ENCODE measurements around the gene CASP14. TPM values are rescaled to one million over a fixed set of nuclear protein-coding genes. Genes with fewer than 3 reads are reported as not detected.
"Not testable (repeated sequence)": the region's sequence is repeated elsewhere in the genome, so short reads cannot be mapped to it uniquely, and the experiment has no call there.

Gene CASP14
- total RNA-seq, 1 experiment from 2014 or later, result not detected

GRCh38 chr19:15045506-15045905, 3.8 kb upstream of the CASP14 start:
- H3K27me3 ChIP-seq, result peaks cover 48% of the 10 kb centered on the region
- no peaks in the 10 kb centered on the region for H3K36me3 ChIP-seq
- H3K9me3 ChIP-seq, result no peaks in the 10 kb centered on the region
- no peak overlapping the region for H3K4me3 ChIP-seq
- no peak for DNase-seq

DNA sequence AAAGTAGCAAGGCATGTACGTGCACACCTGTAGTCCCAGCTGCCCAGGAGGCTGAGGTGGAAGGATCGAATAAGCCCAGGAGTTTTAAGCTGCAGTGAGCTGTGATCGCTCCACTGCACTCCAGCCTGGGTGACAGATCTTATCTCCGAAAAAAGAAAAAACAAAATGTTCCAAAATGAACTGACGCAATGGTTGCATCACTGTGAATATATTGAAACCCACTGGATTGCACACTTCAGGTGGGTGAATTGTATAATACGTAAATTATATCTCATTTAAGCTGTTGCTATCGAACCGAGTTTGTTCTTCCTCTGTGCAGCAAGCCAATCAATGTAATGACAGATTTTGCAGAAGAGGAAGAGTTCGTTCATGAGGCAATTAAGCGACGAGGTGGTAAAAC, 1.6 kb upstream of the CASP14 start:
- peaks cover 50% of the 10 kb centered on the region for H3K27me3 ChIP-seq
- H3K9me3 ChIP-seq, result no peaks in the 10 kb centered on the region
- DNase-seq, result no peak
- H3K4me3 ChIP-seq, result no peak overlapping the region
- no peaks in the 10 kb centered on the region for H3K36me3 ChIP-seq

DNA sequence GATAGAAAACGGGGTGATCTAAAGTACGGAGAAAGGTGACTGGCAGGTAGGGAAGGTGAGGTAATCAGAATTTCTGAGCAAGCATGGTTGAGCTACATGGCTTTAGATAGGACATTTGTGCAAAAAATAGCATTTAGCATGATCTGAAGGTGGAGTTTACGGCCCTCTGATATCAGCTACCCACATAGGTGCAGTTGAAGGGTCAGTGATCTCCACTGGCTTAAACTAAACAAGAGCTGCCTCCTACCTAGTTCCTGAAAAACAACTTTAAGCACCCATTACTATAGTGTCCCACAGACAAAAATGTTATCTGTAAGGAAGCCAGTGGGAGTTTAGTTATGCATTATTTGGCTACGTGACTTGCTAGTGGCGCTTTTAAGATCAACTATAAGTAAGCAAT, 1.2 kb upstream of the CASP14 start:
- H3K9me3 ChIP-seq, result no peaks in the 10 kb centered on the region
- peaks cover 46% of the 10 kb centered on the region for H3K27me3 ChIP-seq
- H3K36me3 ChIP-seq, result no peaks in the 10 kb centered on the region
- no peak for DNase-seq
- H3K4me3 ChIP-seq, result no peak overlapping the region

DNA sequence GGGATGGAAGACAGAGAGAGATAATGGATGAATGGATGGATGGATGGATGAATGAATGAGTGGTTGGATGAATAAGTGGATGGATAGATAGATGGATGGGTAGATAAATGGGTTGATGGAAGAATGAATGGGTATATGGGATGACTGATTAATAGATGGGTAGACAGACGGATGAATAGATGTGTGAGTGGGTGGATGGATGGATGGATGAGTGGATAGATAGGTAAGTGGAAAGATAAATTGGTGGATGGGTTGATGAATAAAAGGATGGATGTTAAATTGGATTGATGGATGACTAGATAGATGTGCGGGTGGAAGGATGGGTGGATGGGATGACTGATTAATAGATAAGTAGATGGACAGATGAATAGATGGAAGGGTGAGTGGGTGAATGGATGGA, 1.4 kb downstream of the CASP14 start:
- Histone ChIP-seq H3K4me3 (no peak overlapping the region), H3K27me3 (peaks cover 40% of the 10 kb centered on the region), H3K36me3 (no peaks in the 10 kb centered on the region), H3K9me3 (no peaks in the 10 kb centered on the region)
- no peak for DNase-seq

GRCh38 chr19:15062036-15062435, 12.8 kb downstream of the CASP14 start:
- no peak for DNase-seq
- H3K36me3 ChIP-seq, result no peaks in the 10 kb centered on the region
- H3K4me3 ChIP-seq, result no peak overlapping the region
- no peaks in the 10 kb centered on the region for H3K9me3 ChIP-seq
- H3K27me3 ChIP-seq, result peaks cover 57% of the 10 kb centered on the region

DNA sequence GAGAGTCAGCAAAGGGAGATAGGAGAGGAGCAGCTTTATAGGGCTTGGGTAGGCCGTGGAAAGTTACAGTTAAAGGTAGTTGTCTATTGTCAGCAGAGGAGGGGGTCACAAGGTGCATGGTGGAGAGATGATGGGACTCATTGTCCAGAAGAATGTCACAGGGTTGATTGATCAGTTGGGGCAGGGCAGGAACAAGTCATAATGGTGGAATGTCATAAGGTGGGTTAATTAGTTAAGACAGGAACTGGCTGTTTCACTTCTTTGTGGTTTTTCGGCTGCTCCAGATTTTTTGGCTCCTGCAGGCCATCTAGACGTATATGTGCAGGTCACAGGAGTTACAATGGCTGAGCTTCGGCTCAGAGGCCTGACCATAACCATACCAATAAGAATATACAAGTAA, 21.1 kb downstream of the CASP14 start:
- DNase-seq, H3K9me3 ChIP-seq, H3K36me3 ChIP-seq, H3K4me3 ChIP-seq: not testable (repeated sequence)
- peaks cover 25% of the 10 kb centered on the region for H3K27me3 ChIP-seq

- H3K9me3 ChIP-seq, result no peaks in the 10 kb centered on the region
- H3K36me3 ChIP-seq, result no peaks in the 10 kb centered on the region
- DNase-seq, result no peak
- H3K27me3 ChIP-seq, result peaks cover 18% of the 10 kb centered on the region
- H3K4me3 ChIP-seq, result no peak overlapping the region
These were observed 23.8 kb downstream of the CASP14 start for GRCh38 chr19:15072930-15073647.

DNA sequence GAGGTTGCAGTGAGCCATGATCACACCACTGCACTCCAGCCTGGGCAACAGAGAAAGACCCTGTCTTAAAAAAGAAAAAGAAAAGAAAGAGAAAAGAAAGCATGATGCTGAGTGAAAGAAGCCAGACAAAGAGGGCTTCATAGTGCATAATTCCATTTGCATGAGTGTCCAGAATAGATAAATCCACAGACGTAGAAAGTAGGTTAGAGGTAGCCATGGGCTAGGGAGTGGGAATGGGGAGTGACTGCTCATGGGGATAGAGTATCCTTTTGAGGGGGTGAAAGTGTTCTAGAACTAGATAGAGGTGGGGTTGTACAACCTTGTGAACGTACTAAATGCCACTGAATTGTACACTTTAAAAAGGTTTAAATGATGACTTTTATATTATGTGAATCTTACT, 25.1 kb downstream of the CASP14 start:
- no peaks in the 10 kb centered on the region for H3K36me3 ChIP-seq
- H3K4me3 ChIP-seq, result no peak overlapping the region
- no peaks in the 10 kb centered on the region for H3K9me3 ChIP-seq
- no peak for DNase-seq
- peaks cover 26% of the 10 kb centered on the region for H3K27me3 ChIP-seq

DNA sequence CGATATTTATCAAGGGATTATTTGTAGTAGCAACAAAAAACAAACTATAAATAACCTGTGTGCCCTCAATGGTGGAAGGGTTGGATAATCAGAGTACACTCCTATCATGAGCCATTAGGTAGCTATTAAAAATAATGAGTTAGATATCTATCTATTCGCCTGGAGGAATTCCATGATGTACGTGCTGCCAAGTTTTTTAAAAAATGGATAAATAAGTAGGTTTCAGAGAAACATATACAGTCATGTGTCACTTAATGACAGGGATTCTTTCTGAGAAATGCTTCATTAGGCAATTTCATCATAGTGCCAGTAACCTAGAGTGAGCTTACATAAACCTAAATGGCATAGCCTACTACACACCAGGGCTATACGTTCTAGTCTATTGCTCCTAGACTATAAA, 26.5 kb downstream of the CASP14 start:
- no peaks in the 10 kb centered on the region for H3K9me3 ChIP-seq
- DNase-seq, result no peak
- H3K36me3 ChIP-seq, result no peaks in the 10 kb centered on the region
- no peak overlapping the region for H3K4me3 ChIP-seq
- H3K27me3 ChIP-seq, result peaks cover 34% of the 10 kb centered on the region

DNA sequence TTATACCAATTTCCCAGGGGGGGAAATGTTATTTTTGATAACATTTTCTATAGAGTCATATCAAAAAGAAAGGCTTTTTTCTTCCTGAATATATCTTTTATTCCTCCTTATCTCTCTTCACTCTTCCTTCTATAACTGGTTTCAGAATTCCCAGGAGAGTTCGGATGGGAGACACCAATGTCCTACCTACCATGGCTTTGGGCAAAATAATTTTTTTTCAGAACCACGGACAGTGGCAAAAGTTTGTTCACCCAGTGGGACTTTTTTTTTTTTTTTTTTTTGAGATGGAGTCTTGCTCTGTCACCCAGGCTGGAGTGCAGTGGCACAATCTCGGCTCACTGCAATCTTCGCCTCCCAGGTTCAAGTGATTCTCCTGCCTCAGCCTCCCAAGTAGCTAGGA, 30.7 kb downstream of the CASP14 start:
- H3K27me3 ChIP-seq, result peaks cover 65% of the 10 kb centered on the region
- not testable (repeated sequence) for H3K36me3 ChIP-seq, DNase-seq, H3K4me3 ChIP-seq, H3K9me3 ChIP-seq

DNA sequence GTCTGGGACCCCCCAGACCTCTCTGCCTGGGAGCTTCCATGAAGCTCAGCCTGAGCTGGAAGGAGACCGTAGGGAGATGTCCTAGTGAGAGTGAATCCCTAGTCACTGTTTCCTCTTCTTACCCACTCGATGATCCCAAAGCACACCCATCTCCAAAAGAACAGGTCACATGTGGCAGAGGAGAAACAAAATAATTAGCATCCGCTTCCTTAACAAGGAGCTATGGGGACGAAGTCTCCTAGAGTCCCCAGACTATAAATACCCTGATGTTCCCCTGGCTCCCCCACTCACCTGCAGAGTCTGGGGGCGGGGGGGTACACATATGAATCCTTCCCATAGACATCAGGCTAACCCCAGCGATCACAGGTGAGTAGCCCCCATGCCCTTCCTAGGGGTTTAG, 32.6 kb downstream of the CASP14 start, which contains the start of gene OR1I1:
Gene OR1I1, plus strand, starts transcription at position 301 of the 400 bp plus-strand sequence. CDS start 4,855 bp downstream, outside the sequence.
- no peaks in the 10 kb centered on the region for H3K36me3 ChIP-seq
- no peak for DNase-seq

GRCh38 chr19:15087182-15087581, 37.9 kb downstream of the CASP14 start:
- no peak for DNase-seq
- Histone ChIP-seq H3K9me3 (no peaks in the 10 kb centered on the region), H3K36me3 (no peaks in the 10 kb centered on the region), H3K4me3 (no peak overlapping the region), H3K27me3 (peaks cover 72% of the 10 kb centered on the region)

More for the DNA sequence above, 32.6 kb downstream of the CASP14 start, which contains the start of gene OR1I1:
- Histone ChIP-seq H3K27me3 (peaks cover 83% of the 10 kb centered on the region), H3K4me3 (no peak within 1 kb of the TSS), H3K9me3 (no peaks in the 10 kb centered on the region)

DNA sequence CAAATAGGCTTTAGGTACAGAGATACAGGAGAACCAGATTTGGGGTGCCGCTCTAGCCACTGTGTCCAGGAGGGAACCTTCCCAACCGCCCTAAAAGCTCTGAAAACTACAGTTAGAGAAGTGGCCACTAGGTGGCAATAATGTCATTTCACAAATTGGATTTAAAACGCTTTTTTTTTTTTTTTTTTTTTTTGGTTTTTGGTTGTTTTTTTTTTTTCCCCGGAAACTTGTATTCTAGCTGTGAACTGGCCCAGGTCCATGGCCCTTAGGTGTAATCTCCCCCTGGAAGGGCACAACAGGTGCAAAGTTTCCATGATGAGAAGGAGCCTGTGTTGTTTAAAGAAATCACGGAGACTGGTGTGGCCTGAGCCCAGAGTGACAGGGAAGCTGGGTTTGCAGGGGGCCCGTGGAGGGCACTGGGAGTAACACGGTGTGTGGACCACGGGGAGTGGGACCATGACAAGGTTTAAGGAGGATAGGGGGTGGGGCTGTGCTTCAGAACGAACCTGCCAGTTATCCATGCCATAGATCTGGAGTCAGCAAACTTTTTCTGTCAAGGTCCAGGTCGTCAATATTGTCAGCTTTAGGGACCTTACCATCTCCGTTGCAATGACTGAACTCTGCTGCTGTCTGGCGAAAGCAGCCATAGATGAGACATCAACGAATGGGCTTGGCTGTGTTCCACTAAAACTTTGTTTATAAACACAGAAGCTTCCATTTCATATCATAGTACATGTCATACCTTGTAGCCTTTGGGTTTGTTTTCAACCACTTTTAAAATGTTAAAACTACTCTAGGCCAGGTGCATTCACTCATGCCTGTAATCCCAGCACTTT, 42.9 kb downstream of the CASP14 start:
- Histone ChIP-seq H3K4me3 (no peak overlapping the region), H3K9me3 (no peaks in the 10 kb centered on the region), H3K27me3 (peaks cover 26% of the 10 kb centered on the region), H3K36me3 (no peaks in the 10 kb centered on the region)
- DNase-seq, result no peak

DNA sequence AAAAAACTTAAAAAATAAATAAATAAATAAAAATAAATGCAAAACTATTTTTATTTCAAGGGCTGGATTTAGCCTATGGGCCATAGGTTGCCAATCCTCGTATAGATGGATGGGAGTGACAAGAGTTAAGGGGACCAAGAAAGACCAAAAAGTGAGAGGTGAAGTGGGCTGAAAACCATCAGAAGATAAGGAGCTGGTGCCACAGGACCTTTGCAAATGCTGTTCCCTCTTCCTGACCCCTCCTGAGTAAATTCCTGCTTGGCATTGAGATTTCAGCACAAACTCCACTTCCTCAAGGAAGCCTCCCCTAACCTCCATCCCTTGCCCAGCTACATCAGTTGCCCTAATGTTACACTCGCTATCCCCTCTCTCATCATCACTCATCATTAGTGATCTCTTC, 43.7 kb downstream of the CASP14 start:
- Histone ChIP-seq H3K9me3 (no peaks in the 10 kb centered on the region), H3K27me3 (peaks cover 18% of the 10 kb centered on the region), H3K4me3 (no peak overlapping the region), H3K36me3 (no peaks in the 10 kb centered on the region)
- no peak for DNase-seq

DNA sequence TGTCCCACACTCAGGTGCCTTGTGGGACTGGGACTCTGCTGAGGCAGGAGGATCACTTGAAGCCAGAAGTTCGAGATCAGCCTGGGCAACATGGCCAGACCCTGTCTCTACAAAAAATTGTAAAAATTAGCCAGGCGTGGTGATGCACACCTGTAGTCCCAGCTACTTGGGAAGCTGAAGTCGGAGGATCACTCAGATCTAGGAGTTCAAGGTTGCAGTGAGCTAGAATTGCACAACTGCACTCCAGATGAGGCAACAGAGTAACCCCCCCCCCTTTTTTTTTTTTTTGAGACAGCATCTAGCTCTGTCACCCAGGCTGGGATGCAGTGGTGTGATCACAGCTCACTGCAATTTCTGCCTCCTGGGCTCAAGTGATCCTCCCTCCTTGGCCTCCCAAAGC, 46.9 kb downstream of the CASP14 start:
- H3K9me3 ChIP-seq, result no peaks in the 10 kb centered on the region
- no peaks in the 10 kb centered on the region for H3K27me3 ChIP-seq
- H3K4me3 ChIP-seq, result no peak overlapping the region
- no peaks in the 10 kb centered on the region for H3K36me3 ChIP-seq
- no peak for DNase-seq

DNA sequence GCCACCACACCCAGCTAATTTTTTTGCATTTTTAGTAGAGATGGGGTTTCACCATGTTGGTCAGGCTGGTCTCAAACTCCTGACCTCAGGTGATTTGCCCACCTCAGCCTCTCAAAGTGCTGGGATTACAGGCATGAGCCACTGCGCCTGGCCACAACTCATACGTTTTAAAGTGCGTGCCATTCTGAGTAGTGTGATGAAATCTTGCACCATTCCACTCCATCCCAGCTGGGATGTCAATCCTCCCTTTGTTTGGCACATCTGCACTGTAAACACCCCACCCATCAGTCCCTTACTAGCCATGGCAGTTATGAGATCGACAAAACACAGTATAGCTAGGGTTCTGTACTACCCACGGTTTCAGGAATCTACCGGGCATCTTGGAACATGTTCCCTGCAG, 48.7 kb downstream of the CASP14 start:
- H3K9me3 ChIP-seq, result peaks cover 15% of the 10 kb centered on the region
- H3K4me3 ChIP-seq, DNase-seq, H3K27me3 ChIP-seq, H3K36me3 ChIP-seq: not testable (repeated sequence)

DNA sequence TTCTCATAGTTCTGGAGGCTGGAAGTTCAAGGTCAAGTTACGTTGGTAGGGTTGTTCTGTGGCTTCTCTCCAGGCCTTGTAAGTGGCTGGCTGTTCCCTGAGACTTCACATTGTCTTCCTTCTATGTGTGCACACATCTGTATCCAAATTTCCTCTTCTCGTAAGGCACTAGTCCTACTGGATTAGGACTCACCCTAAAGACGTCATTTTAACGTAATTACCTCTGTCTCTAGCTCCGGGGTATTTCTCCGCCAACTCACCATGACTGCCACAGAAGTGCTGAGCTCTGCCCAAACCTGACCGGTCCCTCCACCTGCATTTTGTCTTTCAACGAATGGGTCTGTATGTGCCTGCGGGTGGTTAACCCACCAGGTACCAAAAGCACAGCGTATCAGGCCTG, 49.2 kb downstream of the CASP14 start:
- Histone ChIP-seq H3K9me3 (peaks cover 20% of the 10 kb centered on the region), H3K36me3 (no peaks in the 10 kb centered on the region), H3K4me3 (no peak overlapping the region), H3K27me3 (no peaks in the 10 kb centered on the region)
- DNase-seq, result no peak

Measured in MG63 (cell line).